SU-DHL-6 (cell line): Measurements from ENCODE around the gene DVL1.

Experiments used
- H2AFZ ChIP-seq: fragments of 200-600 bp; sonication (generic); 2 replicates; pipeline ENCODE4 v1.6.1; 2014; ENCODE audit warnings: low read depth, mild to moderate bottlenecking, moderate library complexity, mixed read lengths, antibody characterized with exemption, low read length; ENCODE audit not compliant: severe bottlenecking
- H3F3A ChIP-seq: fragments of 200-600 bp; shearing (Covaris generic); 2 replicates; pipeline ENCODE4 v1.6.0; 2016; ENCODE audit warnings: antibody characterized with exemption, mild to moderate bottlenecking; ENCODE audit not compliant: insufficient read depth
- H3K27ac ChIP-seq: fragments of 200-600 bp; sonication (generic); 2 replicates; pipeline ENCODE4 v1.5.1; 2016; ENCODE audit warnings: low read depth, mild to moderate bottlenecking, low read length, moderate library complexity, mixed read lengths
- H3K27me3 ChIP-seq: fragments of 200-600 bp; sonication (generic), shearing (Covaris generic); 2 replicates; pipeline ENCODE4 v1.6.0; 2014; ENCODE audit warnings: mild to moderate bottlenecking, low read length
- H3K36me3 ChIP-seq: fragments of 200-600 bp; sonication (generic); 2 replicates; pipeline ENCODE4 v1.6.1; 2014; ENCODE audit warnings: mild to moderate bottlenecking, low read length, mixed read lengths
- H3K4me2 ChIP-seq: fragments of 300-600, 200-600 bp; shearing (Covaris generic), sonication (generic); 2 replicates; pipeline ENCODE4 v1.6.0; 2014; ENCODE audit warnings: low read length, low read depth, mild to moderate bottlenecking; ENCODE audit not compliant: poor library complexity, severe bottlenecking
- H3K4me3 ChIP-seq: fragments of 200-600 bp; sonication (generic); 2 replicates; pipeline ENCODE4 v1.5.1; 2014; ENCODE audit warnings: antibody characterized with exemption, low read length, mild to moderate bottlenecking, mixed read lengths; ENCODE audit not compliant: insufficient read depth, poor library complexity, severe bottlenecking
- H3K79me2 ChIP-seq: fragments of 200-600 bp; sonication (generic); 2 replicates; pipeline ENCODE4 v1.6.1; 2014; ENCODE audit warnings: mild to moderate bottlenecking, low read length, moderate library complexity; ENCODE audit not compliant: insufficient read depth
- H3K9ac ChIP-seq: fragments of 200-600 bp; sonication (generic); 2 replicates; pipeline ENCODE4 v1.7.0; 2014; ENCODE audit warnings: mild to moderate bottlenecking, low read length
- H3K9me2 ChIP-seq: fragments of 200-600 bp; sonication (generic); replicated peaks from 2 replicates; pipeline ENCODE4 v1.6.1; 2014; ENCODE audit warnings: low read length; ENCODE audit not compliant: insufficient read depth
- H3K9me3 ChIP-seq: fragments of 200-600 bp; sonication (generic); 2 replicates; pipeline ENCODE4 v1.6.1; 2014; ENCODE audit warnings: low read length, mixed read lengths; ENCODE audit not compliant: insufficient read depth
- H4K20me1 ChIP-seq: fragments of 200-600 bp; sonication (generic); 2 replicates; pipeline ENCODE4 v1.6.1; 2014; ENCODE audit warnings: low read depth, mild to moderate bottlenecking, antibody characterized with exemption, low read length, moderate library complexity, mixed read lengths
- EZH2phosphoT487 ChIP-seq: fragments of 200-600 bp; sonication (generic), shearing (Covaris generic); conservative IDR thresholded peaks from 2 replicates; pipeline ENCODE4 v1.6.1; 2018; ENCODE audit warnings: mild to moderate bottlenecking, antibody characterized with exemption, low read length, moderate library complexity, mixed read lengths
- TF ChIP-seq, protein P1 (sequence below): fragments of 200-600 bp; sonication (generic); IDR thresholded peaks from one replicate; pipeline ENCODE4 v1.5.1; 2017; ENCODE audit warnings: antibody characterized with exemption, mild to moderate bottlenecking, low read length, moderate library complexity; ENCODE audit not compliant: insufficient read depth, poor library complexity, severe bottlenecking

The DVL1 gene

DNA sequence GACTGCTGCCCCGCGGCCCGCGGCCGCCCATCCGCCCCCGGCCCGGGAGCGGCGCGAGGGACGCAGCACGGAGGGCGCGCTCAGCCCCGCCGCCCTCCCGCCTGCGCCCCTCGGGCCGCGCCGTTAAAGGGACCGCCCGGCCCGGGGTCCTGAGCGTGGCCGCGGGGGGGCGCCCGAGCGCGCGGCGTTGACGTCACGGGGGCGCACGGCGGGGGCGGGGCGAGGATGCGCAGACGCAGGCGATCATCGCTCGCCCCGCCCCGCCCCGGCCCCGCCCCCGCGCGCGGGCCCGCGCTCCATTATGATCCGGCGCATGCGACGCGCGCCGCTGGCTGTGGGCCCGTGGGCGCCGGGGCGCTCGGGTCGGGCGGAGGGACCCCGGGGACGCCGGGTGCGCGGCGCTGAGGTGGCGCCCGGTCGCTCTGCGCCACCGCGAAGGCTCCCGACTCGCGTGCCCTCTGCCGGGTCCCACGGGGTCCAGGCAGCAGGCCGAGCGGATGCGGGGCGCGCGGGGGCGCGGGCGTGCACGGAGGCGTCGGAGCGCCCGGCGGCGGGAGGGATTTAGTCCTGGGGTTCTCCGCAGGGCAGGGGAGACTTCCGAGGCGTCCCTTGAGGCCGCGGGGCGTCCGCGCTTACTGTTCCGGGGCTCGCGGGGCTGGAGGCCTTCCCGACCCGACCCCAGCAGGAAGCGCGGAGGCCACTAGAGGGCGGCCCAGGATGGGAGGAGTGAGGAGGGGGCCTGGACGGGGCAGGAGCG, at the start of gene DVL1:
Gene DVL1, minus strand, starts transcription at position 163 of the 757 bp plus-strand sequence. CDS start 353 bp downstream, outside the sequence.
- H3K9me3 ChIP-seq = no peaks in the 10 kb centered on the region
- H3K36me3 ChIP-seq = no peaks in the 10 kb centered on the region
- peaks cover 6% of the 10 kb centered on the region; the same call in 1 of the 2 replicates for H3K79me2 ChIP-seq
- peak within 1 kb of the TSS; percentile 62 for H3K27ac ChIP-seq
- H3K4me2 ChIP-seq = peak within 1 kb of the TSS; percentile 91
- H4K20me1 ChIP-seq = no peaks in the 10 kb centered on the region
- H3K27me3 ChIP-seq = no peaks in the 10 kb centered on the region
- peak within 1 kb of the TSS; percentile 78 for H3K9ac ChIP-seq
- TF ChIP-seq EZH2phosphoT487 = no peak
- TF ChIP-seq, protein P1, sequence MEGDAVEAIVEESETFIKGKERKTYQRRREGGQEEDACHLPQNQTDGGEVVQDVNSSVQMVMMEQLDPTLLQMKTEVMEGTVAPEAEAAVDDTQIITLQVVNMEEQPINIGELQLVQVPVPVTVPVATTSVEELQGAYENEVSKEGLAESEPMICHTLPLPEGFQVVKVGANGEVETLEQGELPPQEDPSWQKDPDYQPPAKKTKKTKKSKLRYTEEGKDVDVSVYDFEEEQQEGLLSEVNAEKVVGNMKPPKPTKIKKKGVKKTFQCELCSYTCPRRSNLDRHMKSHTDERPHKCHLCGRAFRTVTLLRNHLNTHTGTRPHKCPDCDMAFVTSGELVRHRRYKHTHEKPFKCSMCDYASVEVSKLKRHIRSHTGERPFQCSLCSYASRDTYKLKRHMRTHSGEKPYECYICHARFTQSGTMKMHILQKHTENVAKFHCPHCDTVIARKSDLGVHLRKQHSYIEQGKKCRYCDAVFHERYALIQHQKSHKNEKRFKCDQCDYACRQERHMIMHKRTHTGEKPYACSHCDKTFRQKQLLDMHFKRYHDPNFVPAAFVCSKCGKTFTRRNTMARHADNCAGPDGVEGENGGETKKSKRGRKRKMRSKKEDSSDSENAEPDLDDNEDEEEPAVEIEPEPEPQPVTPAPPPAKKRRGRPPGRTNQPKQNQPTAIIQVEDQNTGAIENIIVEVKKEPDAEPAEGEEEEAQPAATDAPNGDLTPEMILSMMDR = peak; percentile 43
- H3F3A ChIP-seq = peaks cover 6% of the 10 kb centered on the region; the same call in 1 of the 2 replicates
- H3K9me2 ChIP-seq = no peaks in the 10 kb centered on the region
- H3K4me3 ChIP-seq = peak within 1 kb of the TSS; percentile 88
- H2AFZ ChIP-seq = no peak within 1 kb of the TSS

DNA sequence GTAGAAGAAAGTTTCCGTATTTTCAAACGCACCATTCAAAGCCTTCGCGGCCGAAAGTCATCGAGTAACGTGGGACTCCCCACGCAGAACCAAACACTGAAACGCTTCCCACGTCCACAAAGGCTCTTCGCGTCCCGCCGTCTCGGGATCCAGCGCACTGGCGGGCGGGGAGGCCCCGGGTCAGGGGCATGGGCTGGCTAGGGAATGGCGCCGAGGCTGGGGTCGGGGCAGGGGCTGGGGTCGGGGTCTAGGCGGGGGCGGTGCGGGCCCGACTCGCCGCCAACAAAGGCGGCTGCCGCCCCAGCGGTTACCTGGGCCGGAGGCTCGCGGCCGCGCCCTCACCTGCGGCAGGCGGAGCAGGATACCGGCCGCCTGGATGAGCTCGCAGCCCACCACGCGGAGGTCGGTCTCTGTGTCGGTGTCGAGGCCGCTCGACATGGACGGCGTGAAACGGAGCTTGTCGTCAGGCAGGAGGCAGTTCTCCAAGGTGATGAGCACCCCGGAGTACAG, 49.5 kb upstream of the DVL1 start:
- H3K27me3 ChIP-seq = no peaks in the 10 kb centered on the region
- peak overlapping the region; percentile 16 for H2AFZ ChIP-seq
- no peaks in the 10 kb centered on the region for H3K9me3 ChIP-seq
- H3K79me2 ChIP-seq = peaks cover 52% of the 10 kb centered on the region
- TF ChIP-seq, protein P1 = no peak
- TF ChIP-seq EZH2phosphoT487 = no peak
- H3F3A ChIP-seq = peaks cover 17% of the 10 kb centered on the region; the same call in 1 of the 2 replicates
- peak overlapping the region; percentile 69 for H3K4me3 ChIP-seq
- H3K4me2 ChIP-seq = peak overlapping the region; percentile 75
- H3K27ac ChIP-seq = peak overlapping the region; percentile 46
- no peaks in the 10 kb centered on the region for H3K9me2 ChIP-seq
- peak overlapping the region; percentile 96 for H3K9ac ChIP-seq
- H4K20me1 ChIP-seq = no peaks in the 10 kb centered on the region; the same call in 1 of the 2 replicates
- peaks cover 16% of the 10 kb centered on the region for H3K36me3 ChIP-seq

GRCh38 chr1:1397839-1398523, 48.8 kb upstream of the DVL1 start:
- Histone ChIP-seq H3K4me2 (peak overlapping the region; percentile 75), H4K20me1 (no peaks in the 10 kb centered on the region; the same call in 1 of the 2 replicates), H3K27me3 (no peaks in the 10 kb centered on the region), H3K36me3 (peaks cover 16% of the 10 kb centered on the region), H3K4me3 (peak overlapping the region; percentile 69), H3K9ac (peak overlapping the region; percentile 96), H3K27ac (no peak overlapping the region), H2AFZ (no peak overlapping the region), H3K9me2 (no peaks in the 10 kb centered on the region), H3K9me3 (no peaks in the 10 kb centered on the region), H3F3A (peaks cover 12% of the 10 kb centered on the region; the same call in 1 of the 2 replicates), H3K79me2 (peaks cover 52% of the 10 kb centered on the region)
- TF ChIP-seq EZH2phosphoT487 = no peak
- TF ChIP-seq, protein P1 = no peak
